Measurements from ENCODE around the gene TRPM5.

Gene TRPM5

DNA sequence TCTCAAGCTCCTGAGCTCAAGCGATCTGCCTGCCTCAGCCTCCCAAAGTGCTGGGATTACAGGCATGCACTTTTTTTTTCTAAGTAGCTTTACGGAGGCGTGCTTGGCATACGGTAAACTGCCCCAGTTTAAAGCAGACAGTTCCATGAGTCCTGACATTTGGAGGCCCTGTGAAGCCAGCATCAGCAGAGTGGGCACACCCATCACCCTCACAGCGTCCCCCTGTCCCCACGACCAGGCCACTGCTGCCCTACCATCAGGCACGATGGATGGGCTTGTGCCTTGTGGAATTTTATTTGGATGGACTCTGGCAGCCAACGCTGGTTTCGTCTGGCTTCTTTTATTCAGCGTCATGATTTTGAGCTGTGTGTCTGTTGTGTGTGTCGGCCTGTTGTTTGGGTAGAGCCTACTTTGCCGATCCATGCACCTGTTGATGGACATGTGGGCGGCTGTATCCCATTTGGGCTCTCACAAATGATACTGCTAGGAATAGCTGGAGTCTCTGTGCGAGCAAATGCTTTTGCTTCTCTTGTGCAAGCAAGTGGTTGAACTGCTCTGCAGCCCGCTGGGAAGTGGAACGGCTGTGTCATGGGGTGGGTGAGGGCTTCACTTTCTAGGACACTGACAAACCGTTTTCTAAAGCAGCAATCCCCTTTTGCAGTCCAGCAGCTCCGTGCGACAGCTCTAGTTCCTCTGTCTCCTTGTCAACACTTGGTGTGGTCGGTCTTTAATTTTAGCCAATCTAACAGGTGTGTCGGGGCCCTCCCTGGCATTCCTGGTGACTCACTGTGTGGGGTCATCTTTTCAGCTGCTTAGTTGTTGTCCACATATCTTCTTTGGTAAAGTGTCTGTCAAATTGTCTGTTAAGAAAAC lies 24.3 kb upstream of the TRPM5 start:
- DNase-seq (ENCODE audit: low spot score), result no peak

- no peak for DNase-seq (ENCODE audit: low spot score)
Observed at GRCh38 chr11:2467695-2468055, 23.4 kb upstream of the TRPM5 start.

GRCh38 chr11:2466869-2467694 lies 22.8 kb upstream of the TRPM5 start:
- peak; percentile 8 for DNase-seq (ENCODE audit: low spot score)

GRCh38 chr11:2466069-2466801 lies 21.9 kb upstream of the TRPM5 start:
- DNase-seq (ENCODE audit: low spot score), result no peak

GRCh38 chr11:2465202-2466068 lies 21.1 kb upstream of the TRPM5 start:
- no peak for DNase-seq (ENCODE audit: low spot score)

GRCh38 chr11:2464451-2465165 lies 20.3 kb upstream of the TRPM5 start:
- no peak for DNase-seq (ENCODE audit: low spot score)

GRCh38 chr11:2463766-2464277 lies 19.5 kb upstream of the TRPM5 start:
- no peak for DNase-seq (ENCODE audit: low spot score)

- no peak for DNase-seq (ENCODE audit: low spot score)
Observed at GRCh38 chr11:2462986-2463765, 18.9 kb upstream of the TRPM5 start.

- DNase-seq (ENCODE audit: low spot score), result no peak
Observed at GRCh38 chr11:2462543-2462985, 18.2 kb upstream of the TRPM5 start.

GRCh38 chr11:2461956-2462542 lies 17.7 kb upstream of the TRPM5 start:
- no peak for DNase-seq (ENCODE audit: low spot score)

DNA sequence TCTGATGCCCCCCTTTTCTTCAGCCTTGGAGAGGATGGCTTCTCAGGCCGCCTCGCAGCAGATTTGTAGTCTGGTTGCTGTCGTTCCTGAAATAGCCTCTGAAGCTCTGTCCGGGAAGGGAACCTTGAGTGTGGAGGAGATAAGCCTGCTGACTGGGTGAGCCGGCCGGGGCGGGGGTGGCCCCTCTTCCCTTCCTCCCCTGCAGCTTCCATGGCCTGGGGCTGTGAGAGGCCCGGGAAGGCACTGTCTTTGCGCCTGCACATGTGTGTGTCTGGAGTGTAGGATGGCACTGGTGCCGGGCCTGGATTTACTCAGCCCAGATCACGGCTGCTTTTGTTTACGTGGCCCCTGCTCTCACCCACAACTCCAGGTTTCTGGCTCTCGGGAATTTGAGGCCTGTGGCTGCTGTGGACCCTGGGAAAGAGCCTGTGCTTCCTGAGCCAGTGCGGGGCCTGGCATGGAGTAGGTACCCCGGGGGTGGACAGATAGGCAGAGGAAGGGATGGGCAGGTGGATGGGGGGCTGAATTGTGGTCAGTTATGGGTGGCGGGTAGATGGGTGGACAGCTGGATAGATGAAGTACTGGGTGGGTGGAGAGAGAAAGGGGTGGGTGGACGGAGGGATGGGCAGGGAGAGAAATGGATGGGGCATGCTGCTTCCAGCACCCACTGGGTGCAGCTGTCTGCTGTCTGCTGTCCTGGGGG lies 17.1 kb upstream of the TRPM5 start:
- DNase-seq (ENCODE audit: low spot score), result no peak

GRCh38 chr11:2460540-2461252 lies 16.4 kb upstream of the TRPM5 start:
- DNase-seq (ENCODE audit: low spot score), result no peak

DNA sequence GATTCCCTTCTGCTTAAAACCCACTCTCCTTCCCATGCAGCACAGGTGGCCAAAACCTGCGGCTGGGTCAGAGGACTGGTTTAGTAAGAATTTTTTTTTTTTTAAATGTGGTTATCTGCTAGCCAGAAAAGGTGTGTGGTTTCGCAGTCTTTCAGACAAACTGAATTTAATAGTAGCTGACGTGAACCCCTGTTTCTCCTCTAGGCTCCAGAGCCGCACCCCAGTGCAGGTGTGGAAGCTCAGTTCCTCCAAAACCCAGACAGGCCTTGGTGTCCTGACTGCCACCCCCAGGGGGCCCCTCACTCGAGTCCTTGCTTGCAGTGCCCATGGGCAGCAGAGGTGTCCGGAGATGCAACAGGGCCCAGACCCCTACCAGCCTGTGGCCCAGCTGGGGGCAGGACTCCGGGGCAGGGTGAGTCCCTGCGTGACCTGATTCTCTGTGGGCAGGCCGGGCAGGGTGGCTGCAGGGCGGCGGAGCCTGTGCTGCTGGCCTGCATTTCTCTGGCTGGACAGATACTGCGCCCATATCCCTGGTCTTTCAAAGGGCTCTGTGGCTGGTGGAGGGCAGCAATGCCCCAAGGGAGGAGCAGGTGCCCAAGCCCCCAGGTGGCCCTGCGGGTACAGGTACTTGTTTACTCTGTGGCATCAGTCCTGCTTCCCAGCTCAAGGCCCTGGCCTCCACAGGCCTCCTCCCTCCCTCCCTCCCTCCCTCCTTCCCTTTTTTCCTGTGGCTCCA lies 15.7 kb upstream of the TRPM5 start:
- DNase-seq (ENCODE audit: low spot score), result no peak

GRCh38 chr11:2459016-2459725 lies 14.9 kb upstream of the TRPM5 start:
- DNase-seq (ENCODE audit: low spot score), result no peak

DNA sequence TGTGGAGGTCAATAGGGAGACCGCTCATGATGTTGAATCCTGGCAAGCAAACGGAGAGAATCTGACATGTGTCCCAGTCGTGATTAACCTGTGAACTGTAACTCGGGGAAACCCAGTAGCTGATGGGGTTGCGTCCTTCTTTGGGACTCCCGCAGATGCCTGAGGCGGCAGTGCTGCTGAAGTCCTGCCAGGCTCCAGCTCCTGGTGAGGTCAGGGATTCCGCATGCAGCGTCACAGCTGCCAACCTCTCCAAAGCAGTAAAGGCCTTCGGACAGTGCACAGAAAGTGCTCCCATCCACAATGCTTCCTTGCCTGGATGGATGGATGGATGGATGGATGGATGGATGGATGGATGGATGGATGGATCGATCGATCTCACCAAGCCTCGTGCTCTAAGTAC lies 14.0 kb upstream of the TRPM5 start:
- no peak for DNase-seq (ENCODE audit: low spot score)

GRCh38 chr11:2453436-2453835 lies 9.1 kb upstream of the TRPM5 start:
- DNase-seq (ENCODE audit: low spot score), result no peak
